Esophagus muscularis mucosa (tissue), 4 donors: ENCODE measurements around the gene PIP5KL1. TPM values are rescaled to one million over a fixed set of nuclear protein-coding genes. Genes with fewer than 3 reads are reported as not detected.

ENCODE experiments used
- DNase-seq: peaks from one replicate; pipeline ENCODE4 v3.0.0-alpha.2; 2017; ENCODE audit errors: extremely low spot score
- H3K27ac ChIP-seq, 4 donors: fragments of 200-600 bp; sonication (generic); replicated peaks in 1 of 4; 1 replicate in 3 of 4; 2 replicates in 1 of 4; pipeline ENCODE4 v1.5.1; 2016 to 2019; ENCODE audit warnings: mild to moderate bottlenecking in 1 of 4
- H3K27me3 ChIP-seq, 4 donors: fragments of 200-600 bp; sonication (generic); one replicate each; pipeline versions ENCODE4 v1.5.1 to v1.6.0; 2016 to 2019
- H3K36me3 ChIP-seq, 4 donors: fragments of 200-600 bp; sonication (generic); one replicate each; pipeline ENCODE4 v1.5.1; 2016 to 2019
- H3K4me1 ChIP-seq, 4 donors: fragments of 200-600 bp; sonication (generic); one replicate each; pipeline ENCODE4 v1.5.1; 2016 to 2019
- H3K4me3 ChIP-seq, 4 donors: fragments of 200-600 bp; sonication (generic); 1 replicate in 2 of 4; 2 replicates in 2 of 4; pipeline ENCODE4 v1.5.1; 2016 to 2019; ENCODE audit warnings: mild to moderate bottlenecking in 4 of 4, moderate library complexity in 1 of 4
- H3K9me3 ChIP-seq, 4 donors: fragments of 200-600 bp; sonication (generic); 1 replicate in 3 of 4; 2 replicates in 1 of 4; pipeline ENCODE4 v1.5.1; 2016 to 2019
- CTCF ChIP-seq, 3 experiments: fragments of 200-600 bp in 2 of 3; fragments of 450-650 bp in 1 of 3; sonication (generic) in 2 of 3; IDR thresholded peaks; one replicate each; pipeline ENCODE4 v1.5.1; 2017 to 2019; ENCODE audit warnings: antibody characterized with exemption in 3 of 3, mild to moderate bottlenecking in 2 of 3, moderate library complexity in 1 of 3
- EP300 ChIP-seq: sonication (generic); formaldehyde crosslinking; IDR thresholded peaks from one replicate; pipeline ENCODE4 v1.6.1; 2017; ENCODE audit warnings: antibody characterized with exemption
- POLR2A ChIP-seq: fragments of 450-650 bp; IDR thresholded peaks from one replicate; pipeline ENCODE4 v1.6.1; 2017; ENCODE audit warnings: antibody characterized with exemption, moderate library complexity, mild to moderate bottlenecking, low read depth
- POLR2AphosphoS5 ChIP-seq, 2 donors: sonication (generic); formaldehyde crosslinking; IDR thresholded peaks; one replicate each; pipeline ENCODE4 v1.6.1; 2017; ENCODE audit warnings: antibody characterized with exemption in 2 of 2
- WGBS: methylation state at CpG from one replicate; pipeline ENCODE4 v1.1.5; 2018; 5-methylcytosine and 5-hydroxymethylcytosine counted together
- intact Hi-C: fragments of 100-400 bp; cut with DNase I; formaldehyde crosslinking; loops from one replicate; pipeline ENCODE4 v1.15.1; 2023
- total RNA-seq, 4 donors: library from RNA; depleted of rRNA; stranded (reverse); fragments of >200 nt; gene quantifications; one replicate each; pipeline versions ENCODE4 v1.1.0 to v1.2.1, GENCODE V29; 2016

Gene PIP5KL1
- total RNA-seq, 4 donors from 2014 or later = 1.3 to 2.8 (median 2.2) TPM

GRCh38 chr9:127941062-127941960 lies 10.7 kb upstream of the PIP5KL1 start:
- WGBS = 70% methylated on average over 16 of the region's 18 CpGs
- Histone ChIP-seq H3K9me3 (no peaks in the 10 kb centered on the region), H3K4me1 (peaks cover 37 to 65% (median 57%) of the 10 kb centered on the region in 4 donors), H3K36me3 (peaks cover 13 to 52% (median 30%) of the 10 kb centered on the region in 4 donors), H3K27ac (peak overlapping the region in 3 of 4 donors; percentile 10 to 50 (median 20)), H3K4me3 (no peak overlapping the region), H3K27me3 (no peaks in the 10 kb centered on the region)
- no peak for DNase-seq
- no peak for TF ChIP-seq POLR2A
- TF ChIP-seq EP300 = no peak
- no peak for TF ChIP-seq CTCF (IDR thresholded peaks at IDR 0.05)
- TF ChIP-seq POLR2AphosphoS5 (IDR thresholded peaks at IDR 0.05) = no peak
- intact Hi-C loops = loop anchor here (5.0 kb wide), 1 partner anchor 41 kb away; the partner anchor contains the start of gene EEIG1

- H3K4me3 ChIP-seq = no peak overlapping the region
- H3K27me3 ChIP-seq = no peaks in the 10 kb centered on the region
- H3K36me3 ChIP-seq = peaks cover 13 to 51% (median 32%) of the 10 kb centered on the region in 4 donors
- no peak overlapping the region for H3K27ac ChIP-seq
- intact Hi-C loops = loop anchor here (5.0 kb wide), 1 partner anchor 42 kb away; the partner anchor contains the start of gene EEIG1
- no peak for DNase-seq
- no peaks in the 10 kb centered on the region for H3K9me3 ChIP-seq
- TF ChIP-seq POLR2A (no peak), EP300 (no peak), CTCF (IDR thresholded peaks at IDR 0.05) (no peak), POLR2AphosphoS5 (IDR thresholded peaks at IDR 0.05) (no peak)
- 90% methylated on average over 4 of the region's 4 CpGs for WGBS
- peaks cover 35 to 65% (median 57%) of the 10 kb centered on the region in 4 donors for H3K4me1 ChIP-seq
Measured at GRCh38 chr9:127940593-127940992, 10.0 kb upstream of the PIP5KL1 start.

- 56% methylated on average over 25 of the region's 25 CpGs for WGBS
- Histone ChIP-seq H3K4me1 (peaks cover 30 to 56% (median 49%) of the 10 kb centered on the region in 4 donors), H3K4me3 (peak overlapping the region; percentile 67 to 88 (median 79)), H3K27me3 (no peaks in the 10 kb centered on the region), H3K27ac (peak overlapping the region; percentile 50 to 73 (median 67)), H3K9me3 (no peaks in the 10 kb centered on the region), H3K36me3 (peaks cover 0 to 44% (median 27%) of the 10 kb centered on the region in 4 donors)
- DNase-seq = no peak
- intact Hi-C loops = no loop called here
- TF ChIP-seq POLR2AphosphoS5 (IDR thresholded peaks at IDR 0.05) = no peak
- TF ChIP-seq CTCF (IDR thresholded peaks at IDR 0.05) = no peak
Measured at GRCh38 chr9:127938298-127938690, 7.7 kb upstream of the PIP5KL1 start.

- peaks cover 28 to 50% (median 43%) of the 10 kb centered on the region in 4 donors for H3K4me1 ChIP-seq
- peaks cover 0 to 38% (median 27%) of the 10 kb centered on the region in 4 donors for H3K36me3 ChIP-seq
- 13% methylated on average over 22 of the region's 60 CpGs for WGBS
- intact Hi-C loops = no loop called here
- peak; percentile 27 for TF ChIP-seq POLR2A
- no peak for TF ChIP-seq EP300
- TF ChIP-seq POLR2AphosphoS5 (IDR thresholded peaks at IDR 0.05) = peak; percentile 88 to 90
- TF ChIP-seq CTCF (IDR thresholded peaks at IDR 0.05) = peak in 1 of 3 experiments; percentile 12
- H3K4me3 ChIP-seq = peak within 1 kb of the TSS; percentile 67 to 88 (median 79)
- H3K9me3 ChIP-seq = no peaks in the 10 kb centered on the region
- H3K27ac ChIP-seq = peak within 1 kb of the TSS; percentile 50 to 73 (median 67)
- DNase-seq = peak; percentile 95
- no peaks in the 10 kb centered on the region for H3K27me3 ChIP-seq
Measured at GRCh38 chr9:127937388-127938297, 7.1 kb upstream of the PIP5KL1 start, which contains the start of gene DPM2. DPM2 (minus strand) TSS chr9:127937854; CDS start chr9:127937820, 34 bp downstream.
